ENCODE results near the gene CMC4.

The CMC4 gene

DNA sequence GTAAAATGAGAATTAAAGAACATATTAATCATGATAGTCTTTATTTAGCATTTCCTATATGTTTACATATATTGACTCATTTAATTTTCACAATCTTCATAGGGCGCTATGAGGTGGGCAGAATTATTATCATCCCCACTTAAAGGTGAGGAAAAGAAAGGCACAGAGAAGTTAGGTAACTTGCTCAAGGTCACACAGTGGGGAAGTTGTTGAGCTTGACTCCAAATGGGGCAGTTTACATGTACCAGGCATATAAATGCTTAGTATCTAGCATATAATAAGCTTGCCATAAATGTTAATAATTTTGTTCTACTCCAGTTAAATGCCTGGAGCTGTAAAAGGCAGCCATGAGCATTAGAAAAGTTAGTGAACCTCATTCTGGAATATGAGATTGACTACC is 1.5 kb downstream of the CMC4 start:
- in situ Hi-C loops (cut with MboI; ENCODE audit: low pct_unique_long_range_greater_than_20kb, low sequenced_read_pairs, unreplicated experiment): no loop called here
- TF ChIP-seq, protein P1, sequence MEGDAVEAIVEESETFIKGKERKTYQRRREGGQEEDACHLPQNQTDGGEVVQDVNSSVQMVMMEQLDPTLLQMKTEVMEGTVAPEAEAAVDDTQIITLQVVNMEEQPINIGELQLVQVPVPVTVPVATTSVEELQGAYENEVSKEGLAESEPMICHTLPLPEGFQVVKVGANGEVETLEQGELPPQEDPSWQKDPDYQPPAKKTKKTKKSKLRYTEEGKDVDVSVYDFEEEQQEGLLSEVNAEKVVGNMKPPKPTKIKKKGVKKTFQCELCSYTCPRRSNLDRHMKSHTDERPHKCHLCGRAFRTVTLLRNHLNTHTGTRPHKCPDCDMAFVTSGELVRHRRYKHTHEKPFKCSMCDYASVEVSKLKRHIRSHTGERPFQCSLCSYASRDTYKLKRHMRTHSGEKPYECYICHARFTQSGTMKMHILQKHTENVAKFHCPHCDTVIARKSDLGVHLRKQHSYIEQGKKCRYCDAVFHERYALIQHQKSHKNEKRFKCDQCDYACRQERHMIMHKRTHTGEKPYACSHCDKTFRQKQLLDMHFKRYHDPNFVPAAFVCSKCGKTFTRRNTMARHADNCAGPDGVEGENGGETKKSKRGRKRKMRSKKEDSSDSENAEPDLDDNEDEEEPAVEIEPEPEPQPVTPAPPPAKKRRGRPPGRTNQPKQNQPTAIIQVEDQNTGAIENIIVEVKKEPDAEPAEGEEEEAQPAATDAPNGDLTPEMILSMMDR (IDR thresholded peaks at IDR 0.05; ENCODE audit: extremely low read depth, insufficient read depth, missing control alignments): no peak
- DNase-seq (ENCODE audit: low spot score): no peak

DNA sequence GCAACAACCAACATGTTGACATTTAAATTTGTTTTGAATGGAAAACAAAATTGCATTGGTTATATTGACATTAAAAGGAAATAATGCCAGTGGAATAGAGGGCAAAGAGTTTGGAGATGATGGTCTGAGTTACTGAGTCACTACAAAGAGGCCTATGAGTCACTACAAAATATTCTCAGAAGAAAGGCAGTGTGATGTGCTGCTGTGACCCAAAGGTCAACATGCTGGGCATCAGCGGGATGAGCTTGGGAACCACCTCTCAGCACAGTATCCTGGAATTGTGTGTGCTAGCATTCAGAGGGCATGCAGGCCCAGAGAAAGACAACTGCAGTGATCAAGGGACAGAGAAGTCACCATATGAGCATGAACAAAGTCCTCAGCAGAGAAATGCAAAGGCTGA is 2.8 kb downstream of the CMC4 start:
- TF ChIP-seq, protein P1 (IDR thresholded peaks at IDR 0.05; ENCODE audit: extremely low read depth, insufficient read depth, missing control alignments): no peak
- no peak for DNase-seq (ENCODE audit: low spot score)
- in situ Hi-C loops (cut with MboI; ENCODE audit: low pct_unique_long_range_greater_than_20kb, low sequenced_read_pairs, unreplicated experiment): no loop called here

- in situ Hi-C loops (cut with MboI; ENCODE audit: low pct_unique_long_range_greater_than_20kb, low sequenced_read_pairs, unreplicated experiment): no loop called here
- TF ChIP-seq, protein P1 (IDR thresholded peaks at IDR 0.05; ENCODE audit: extremely low read depth, insufficient read depth, missing control alignments): no peak
- DNase-seq (ENCODE audit: low spot score): no peak
Observed at GRCh38 chrX:155065035-155065734, 5.8 kb downstream of the CMC4 start.

DNA sequence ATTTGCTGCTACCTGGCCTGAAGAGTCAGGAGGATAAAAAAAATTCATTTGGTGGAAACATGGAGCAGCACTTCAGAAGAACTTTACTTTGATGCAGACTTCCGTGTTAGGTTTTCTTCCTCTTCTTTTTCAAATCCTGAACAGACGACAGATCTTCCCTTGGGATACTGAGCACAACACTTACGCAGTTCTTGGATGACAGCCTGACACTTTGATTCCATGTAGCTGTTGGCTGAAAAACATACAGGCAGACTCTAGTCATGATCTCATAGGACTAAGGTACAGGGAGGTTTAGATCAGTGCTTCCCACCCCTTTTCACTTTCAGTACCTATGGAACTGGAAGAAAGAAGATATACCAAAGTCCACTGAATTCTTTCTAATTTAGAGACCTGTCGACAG is 9.2 kb downstream of the CMC4 start:
- no peak for DNase-seq (ENCODE audit: low spot score)
- in situ Hi-C loops (cut with MboI; ENCODE audit: low pct_unique_long_range_greater_than_20kb, low sequenced_read_pairs, unreplicated experiment): no loop called here
- TF ChIP-seq, protein P1 (IDR thresholded peaks at IDR 0.05; ENCODE audit: extremely low read depth, insufficient read depth, missing control alignments): no peak

GRCh38 chrX:155056877-155057792 is 13.8 kb downstream of the CMC4 start:
- in situ Hi-C loops (cut with MboI; ENCODE audit: low pct_unique_long_range_greater_than_20kb, low sequenced_read_pairs, unreplicated experiment): no loop called here
- TF ChIP-seq, protein P1 (IDR thresholded peaks at IDR 0.05; ENCODE audit: extremely low read depth, insufficient read depth, missing control alignments): peak; percentile 73
- peak; percentile 51 for DNase-seq (ENCODE audit: low spot score)

DNA sequence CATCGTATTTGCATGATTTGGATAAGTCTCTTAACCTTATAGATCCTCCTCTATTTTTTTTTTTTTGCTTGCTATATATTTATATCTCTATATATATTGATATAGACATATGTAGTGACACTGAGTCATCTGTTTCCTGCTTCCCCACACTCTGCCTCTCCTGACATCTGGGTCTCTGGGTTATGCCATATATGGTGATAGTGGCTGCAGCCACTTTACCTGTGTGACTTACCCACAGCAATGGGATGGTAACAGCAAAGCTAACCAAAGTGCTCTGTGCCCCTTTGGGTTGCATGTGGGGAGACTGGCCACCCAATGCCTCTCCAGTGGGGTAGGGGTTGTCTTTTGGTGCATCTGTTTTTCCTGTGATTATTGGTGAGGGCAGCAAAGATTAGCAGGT is 14.5 kb downstream of the CMC4 start:
- no peak for DNase-seq (ENCODE audit: low spot score)
- in situ Hi-C loops (cut with MboI; ENCODE audit: low pct_unique_long_range_greater_than_20kb, low sequenced_read_pairs, unreplicated experiment): no loop called here
- TF ChIP-seq, protein P1 (IDR thresholded peaks at IDR 0.05; ENCODE audit: extremely low read depth, insufficient read depth, missing control alignments): no peak
